CD4-positive, alpha-beta T cell treated with Interleukin-21 for 1 hour (primary cell): Measurements from ENCODE around the gene MRM2.

Experiments used
- DNase-seq: peaks from one replicate; pipeline ENCODE4 v3.0.0-alpha.2; 2020

MRM2 gene

GRCh38 chr7:2201686-2202360 lies 40.2 kb downstream of the MRM2 start:
- DNase-seq, result no peak

DNA sequence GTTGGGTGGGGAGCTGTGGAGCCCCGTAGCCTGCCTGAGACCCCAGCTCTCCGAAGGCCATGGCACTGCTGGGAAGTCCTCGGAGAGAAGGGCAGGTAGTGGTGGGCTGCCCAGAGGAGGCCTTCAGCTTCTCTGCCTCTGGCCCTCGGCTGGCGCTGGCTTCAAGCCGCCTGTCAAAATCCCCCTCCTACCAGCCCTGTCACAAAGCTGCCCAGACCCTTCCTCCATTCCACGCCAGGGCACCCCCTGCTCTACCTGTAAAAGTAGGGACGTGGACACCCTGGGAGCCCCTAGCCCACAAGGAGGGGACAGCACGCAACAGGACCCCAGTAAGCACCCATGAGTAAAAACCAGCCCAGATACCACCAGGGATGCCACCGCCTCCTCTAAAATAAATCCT lies 40.9 kb downstream of the MRM2 start:
- DNase-seq, result no peak

- no peak for DNase-seq
These were observed 41.4 kb downstream of the MRM2 start for GRCh38 chr7:2200584-2200980.

DNA sequence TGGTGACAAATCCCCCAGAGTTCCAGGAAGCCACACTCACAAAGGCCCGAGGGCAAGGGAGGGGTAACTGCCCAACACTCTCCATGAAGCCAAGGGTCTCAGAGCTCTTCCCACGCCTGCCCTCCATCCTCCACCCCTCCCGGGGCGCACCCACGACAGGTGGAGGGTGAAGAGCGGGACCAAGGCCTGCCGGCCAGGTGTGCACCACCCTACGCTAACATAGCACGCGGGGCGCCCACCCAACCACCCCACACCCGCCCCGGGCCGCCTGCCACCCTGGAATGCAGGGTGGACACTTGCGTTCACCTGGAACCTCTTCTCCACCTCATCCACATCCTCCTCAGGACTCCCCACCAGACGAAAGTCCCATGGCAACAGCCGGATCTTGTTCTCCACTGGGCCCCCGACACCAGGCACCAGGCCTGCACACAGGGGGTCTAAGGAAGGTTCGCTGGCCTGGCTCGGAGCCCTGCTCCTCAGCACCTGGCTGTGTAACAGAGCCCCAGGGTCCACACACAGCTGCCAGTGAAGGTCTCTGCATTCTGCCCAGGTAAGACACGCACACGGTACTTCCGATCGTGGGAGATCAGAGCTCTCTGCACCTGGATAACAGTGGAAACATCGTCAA lies 41.9 kb downstream of the MRM2 start:
- no peak for DNase-seq

DNA sequence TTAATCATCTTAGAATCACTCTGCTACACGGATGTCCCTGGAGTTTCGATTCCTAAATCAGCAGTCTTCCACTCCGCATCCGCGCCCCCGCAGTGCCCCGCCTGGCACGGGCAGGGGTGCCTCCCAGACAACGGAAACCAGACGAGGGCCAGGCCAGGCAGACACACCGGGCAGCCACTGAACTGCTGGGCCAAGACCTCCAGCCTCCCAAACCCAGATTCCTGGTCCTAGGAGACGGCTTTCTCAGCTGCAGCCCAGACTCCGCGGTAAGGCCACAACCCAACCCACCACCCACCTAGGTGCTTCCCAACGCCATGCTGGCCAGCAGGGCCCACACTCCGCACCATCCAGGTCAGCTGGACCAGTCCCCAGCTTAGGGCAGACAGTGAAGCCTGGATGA lies 42.5 kb downstream of the MRM2 start:
- DNase-seq, result no peak

GRCh38 chr7:2198760-2199159 lies 43.2 kb downstream of the MRM2 start:
- no peak for DNase-seq

DNA sequence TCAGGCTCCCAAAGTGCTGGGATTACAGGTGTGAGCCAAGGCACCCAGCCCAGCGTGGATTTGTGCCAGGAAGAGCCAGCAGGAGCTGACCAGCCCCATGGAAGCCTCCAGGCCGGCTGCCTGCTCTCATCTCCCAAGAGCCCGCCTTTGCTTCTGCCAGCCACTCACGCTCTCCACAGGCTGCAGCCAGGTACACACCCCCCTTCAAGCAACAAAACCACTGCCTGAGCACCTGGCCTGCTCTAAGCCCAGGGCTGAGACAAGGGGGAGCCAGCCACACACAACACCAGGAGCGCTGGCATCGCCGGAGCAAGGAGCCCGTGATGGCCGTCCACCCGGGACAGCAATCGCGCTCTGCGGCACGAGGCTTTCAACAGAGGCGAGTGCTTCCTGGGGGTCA lies 43.8 kb downstream of the MRM2 start:
- no peak for DNase-seq

DNA sequence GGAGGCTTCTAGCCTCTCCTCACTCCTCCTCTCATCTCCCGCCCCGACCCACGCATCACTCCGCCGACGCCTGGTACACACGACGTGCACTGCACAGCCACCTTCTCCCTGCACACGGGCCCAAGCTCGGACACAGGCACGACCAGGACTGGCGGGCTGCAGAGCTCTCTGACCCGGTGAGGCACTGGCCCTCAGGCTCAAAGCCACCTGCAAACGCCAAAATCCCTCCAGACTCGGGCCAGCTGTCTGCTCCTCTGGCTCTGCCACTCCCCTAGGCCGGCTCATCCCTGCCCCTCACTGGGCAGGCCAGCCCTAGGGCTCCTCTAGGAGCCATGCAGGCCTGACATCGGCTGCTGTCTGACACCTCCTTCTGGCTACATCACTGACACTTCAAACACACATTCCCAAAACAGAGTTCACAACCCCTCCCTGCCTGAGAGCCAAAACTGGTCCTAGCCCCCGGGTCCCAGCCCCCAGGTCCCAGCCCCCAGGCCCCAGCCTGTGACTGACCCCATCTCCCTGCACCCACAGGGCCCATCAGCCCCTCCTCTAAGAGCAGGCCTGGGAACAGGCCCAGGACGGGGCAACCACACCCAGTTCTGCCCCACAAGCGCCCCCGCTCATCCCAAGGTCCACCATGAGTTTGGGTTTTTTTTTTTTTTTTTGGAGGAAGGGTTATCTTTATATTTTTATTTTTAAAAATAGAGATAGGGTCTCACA lies 44.4 kb downstream of the MRM2 start:
- DNase-seq, result no peak

GRCh38 chr7:2196381-2197378 lies 45.3 kb downstream of the MRM2 start:
- no peak for DNase-seq

- DNase-seq, result no peak
These were observed 46.4 kb downstream of the MRM2 start for GRCh38 chr7:2195400-2196246.

DNA sequence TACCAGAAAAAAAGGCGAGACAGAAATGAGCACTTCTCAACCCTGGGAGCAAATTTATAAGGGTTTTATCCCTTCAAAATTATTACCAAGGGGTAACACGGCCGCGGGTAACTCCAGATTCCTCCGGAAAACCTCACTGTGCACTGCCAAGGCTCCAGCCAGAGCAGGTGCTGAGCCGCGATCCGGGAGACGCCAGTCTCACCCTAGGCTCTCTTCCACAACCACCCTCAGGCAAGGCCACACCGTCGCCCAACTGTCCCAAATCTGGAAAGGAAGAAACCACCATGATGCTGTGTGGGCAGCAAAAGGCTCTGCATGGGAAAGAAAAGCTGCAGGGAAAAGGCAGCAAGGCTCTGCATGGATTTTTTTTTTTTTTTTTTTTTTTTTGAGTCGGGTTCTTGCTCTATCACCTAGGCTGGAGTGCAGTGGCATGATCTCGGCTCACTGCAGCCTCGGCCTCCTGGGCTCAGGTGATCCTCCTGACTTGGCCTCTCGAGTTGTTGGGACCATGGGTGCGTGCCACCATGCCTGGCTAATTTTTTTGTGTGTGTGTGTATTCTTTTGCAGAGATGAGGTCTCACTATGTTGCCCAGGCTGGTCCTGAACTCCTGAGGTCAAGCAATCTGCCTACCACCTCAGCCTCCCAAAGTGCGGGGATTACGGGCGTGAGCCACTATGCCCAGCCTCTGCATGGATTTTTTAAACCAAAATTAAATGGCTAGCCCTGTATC lies 48.3 kb downstream of the MRM2 start:
- no peak for DNase-seq

GRCh38 chr7:2192831-2193534 lies 49.0 kb downstream of the MRM2 start:
- no peak for DNase-seq

- DNase-seq, result no peak
These were observed 51.0 kb downstream of the MRM2 start for GRCh38 chr7:2191016-2191415.

- no peak for DNase-seq
These were observed 51.5 kb downstream of the MRM2 start for GRCh38 chr7:2190531-2190930.

DNA sequence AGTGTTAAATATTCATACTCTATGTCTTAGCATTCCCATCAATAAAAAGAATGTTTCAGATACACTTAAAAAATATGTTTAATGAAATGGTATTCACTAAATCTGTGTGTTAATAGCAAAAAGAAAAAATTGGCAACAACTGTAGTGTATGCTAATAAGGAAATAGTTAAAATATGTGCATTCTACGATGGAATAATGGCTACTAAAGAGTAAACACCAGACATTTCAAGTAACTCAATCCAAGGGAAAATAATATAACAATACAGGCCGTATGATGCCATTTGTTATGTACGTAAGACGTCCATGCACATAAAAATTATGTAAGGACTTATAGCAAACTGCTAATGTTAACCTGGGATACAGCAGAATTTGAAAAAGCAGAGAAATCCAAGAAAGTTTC lies 55.8 kb downstream of the MRM2 start:
- no peak for DNase-seq

DNA sequence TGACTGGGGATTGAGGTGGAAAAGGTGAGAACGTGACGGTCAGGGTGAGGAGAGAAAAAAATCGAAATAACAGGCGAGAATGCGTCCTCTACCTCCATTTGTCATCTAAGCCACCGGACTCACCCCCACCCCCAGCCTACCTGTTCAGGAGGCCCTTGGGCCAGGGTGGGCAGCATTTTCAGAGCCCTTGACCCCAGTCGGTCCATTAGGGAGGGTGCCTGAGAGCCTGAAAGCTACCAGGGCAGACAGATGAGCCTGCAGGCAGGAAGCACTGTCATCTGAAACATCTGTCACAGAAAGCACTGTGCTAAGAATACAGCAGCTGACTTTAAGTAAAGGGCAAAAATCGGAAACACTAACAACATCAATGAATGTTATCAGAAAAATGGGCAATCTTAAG lies 56.3 kb downstream of the MRM2 start:
- no peak for DNase-seq
